NCI-H82 treated with DMSO at 0.1 percent for 48 hours (cell line): ENCODE data around the gene CENPT.
"Not testable (repeated sequence)": the region's sequence is repeated elsewhere in the genome, so short reads cannot be mapped to it uniquely, and the experiment has no call there.

ENCODE experiments used
- DNase-seq: peaks from one replicate; lab custom pipeline; 2025; ENCODE audit not compliant: unreplicated experiment; lab: John Stamatoyannopoulos, UW

CENPT gene

GRCh38 chr16:67877064-67877463 lies 29.6 kb upstream of the CENPT start:
- DNase-seq = no peak

GRCh38 chr16:67874372-67874771 lies 26.9 kb upstream of the CENPT start:
- no peak for DNase-seq

- DNase-seq = no peak
Measured at GRCh38 chr16:67873435-67874370, 26.2 kb upstream of the CENPT start.

GRCh38 chr16:67872631-67873434 lies 25.3 kb upstream of the CENPT start, which contains the start of gene EDC4:
TSS of gene EDC4 (plus strand) at chr16:67873052. CDS start at chr16:67873262, 210 bp downstream.
- peak; percentile 30 for DNase-seq

GRCh38 chr16:67872131-67872630 lies 24.7 kb upstream of the CENPT start:
- DNase-seq = no peak

- DNase-seq = no peak
Measured at GRCh38 chr16:67871256-67871655, 23.8 kb upstream of the CENPT start.

GRCh38 chr16:67869653-67870052 lies 22.2 kb upstream of the CENPT start:
- DNase-seq = no peak

- DNase-seq = no peak
Measured at GRCh38 chr16:67868290-67868689, 20.8 kb upstream of the CENPT start.

GRCh38 chr16:67865318-67865717 lies 17.8 kb upstream of the CENPT start:
- no peak for DNase-seq

- no peak for DNase-seq
Measured at GRCh38 chr16:67864594-67864993, 17.1 kb upstream of the CENPT start.

- DNase-seq = not testable (repeated sequence)
Measured at GRCh38 chr16:67864044-67864443, 16.6 kb upstream of the CENPT start.

- DNase-seq = no peak
Measured at GRCh38 chr16:67862623-67863583, 15.4 kb upstream of the CENPT start.

GRCh38 chr16:67861877-67862276 lies 14.4 kb upstream of the CENPT start:
- no peak for DNase-seq

GRCh38 chr16:67860589-67861398 lies 13.3 kb upstream of the CENPT start:
- no peak for DNase-seq

- no peak for DNase-seq
Measured at GRCh38 chr16:67858500-67858899, 11.0 kb upstream of the CENPT start.

- DNase-seq = no peak
Measured at GRCh38 chr16:67857547-67858233, 10.2 kb upstream of the CENPT start.

- DNase-seq = no peak
Measured at GRCh38 chr16:67856927-67857546, 9.5 kb upstream of the CENPT start.

GRCh38 chr16:67855789-67856188 lies 8.3 kb upstream of the CENPT start:
- DNase-seq = no peak

GRCh38 chr16:67853670-67854069 lies 6.2 kb upstream of the CENPT start:
- DNase-seq = no peak
